GM23338 (cell line): Measurements from ENCODE around the gene HMGXB3. TPM values are rescaled to one million over a fixed set of nuclear protein-coding genes. Genes with fewer than 3 reads are reported as not detected.

Experiments
- ATAC-seq: fragments of 200-7000 bp; cut with Tn5 transposase; 3 replicates; pipeline ENCODE4 v1.9.1; 2020
- DNase-seq: peaks from one replicate; pipeline ENCODE4 v3.0.0-alpha.2; 2015; ENCODE audit warnings: low spot score
- H2AFZ ChIP-seq: fragments of 200-600 bp; sonication (generic); 2 replicates; pipeline ENCODE4 v1.8.0; 2016; ENCODE audit warnings: antibody characterized with exemption, mild to moderate bottlenecking, moderate library complexity
- H3F3A ChIP-seq: fragments of 200-600 bp; sonication (generic); replicated peaks from 2 replicates; pipeline ENCODE4 v1.8.0; 2017; ENCODE audit warnings: antibody characterized with exemption, mixed run types, low read depth
- H3K27ac ChIP-seq: fragments of 200-600 bp; sonication (generic); 2 replicates; pipeline ENCODE4 v1.6.1; 2016; ENCODE audit warnings: low read depth
- H3K27me3 ChIP-seq: fragments of 200-600 bp; sonication (generic); 2 replicates; pipeline ENCODE4 v1.8.0; 2016; ENCODE audit warnings: mild to moderate bottlenecking, mixed run types, moderate library complexity; ENCODE audit not compliant: insufficient read depth
- H3K36me3 ChIP-seq: fragments of 200-600 bp; sonication (generic); 2 replicates; pipeline ENCODE4 v1.8.0; 2016; ENCODE audit warnings: mild to moderate bottlenecking; ENCODE audit not compliant: insufficient read depth
- H3K4me1 ChIP-seq: fragments of 200-600 bp; sonication (generic); 2 replicates; pipeline ENCODE4 v1.8.0; 2016; ENCODE audit warnings: mild to moderate bottlenecking, moderate library complexity; ENCODE audit not compliant: insufficient read depth
- H3K4me2 ChIP-seq: fragments of 200-600 bp; sonication (generic); 2 replicates; pipeline ENCODE4 v1.7.1; 2017; ENCODE audit warnings: mixed run types
- H3K4me3 ChIP-seq: fragments of 200-600 bp; sonication (generic); 2 replicates; pipeline ENCODE4 v1.6.1; 2016; ENCODE audit warnings: mixed run types
- H3K79me2 ChIP-seq: fragments of 200-600 bp; sonication (generic); replicated peaks from 2 replicates; pipeline ENCODE4 v1.8.0; 2017; ENCODE audit warnings: mild to moderate bottlenecking; ENCODE audit not compliant: insufficient read depth
- H3K9me2 ChIP-seq: fragments of 200-600 bp; sonication (generic); 2 replicates; pipeline ENCODE4 v1.8.0; 2017; ENCODE audit not compliant: insufficient read depth
- H4K20me1 ChIP-seq: fragments of 200-600 bp; sonication (generic); replicated peaks from 2 replicates; pipeline ENCODE4 v1.8.0; 2017; ENCODE audit warnings: mild to moderate bottlenecking; ENCODE audit not compliant: insufficient read depth
- H3K27ac Mint-ChIP-seq: 2 replicates; pipeline ENCODE4 v1.8.0; 2020; ENCODE audit warnings: inconsistent platforms, mild to moderate bottlenecking, moderate library complexity, mixed read lengths
- H3K27me3 Mint-ChIP-seq: 3 replicates; pipeline ENCODE4 v1.8.0; 2022; ENCODE audit warnings: low read depth, mild to moderate bottlenecking, moderate library complexity, mixed read lengths, inconsistent platforms; ENCODE audit not compliant: insufficient read depth, poor library complexity
- H3K36me3 Mint-ChIP-seq: 3 replicates; pipeline ENCODE4 v1.8.0; 2021; ENCODE audit warnings: low read depth, mild to moderate bottlenecking, inconsistent platforms, moderate library complexity, mixed read lengths
- H3K4me1 Mint-ChIP-seq: 3 replicates; pipeline ENCODE4 v1.8.0; 2020; ENCODE audit warnings: mild to moderate bottlenecking, inconsistent platforms, mixed read lengths
- H3K4me3 Mint-ChIP-seq: 3 replicates; pipeline ENCODE4 v1.8.0; 2021; ENCODE audit warnings: moderate library complexity, mild to moderate bottlenecking, inconsistent platforms, mixed read lengths
- H3K9me3 Mint-ChIP-seq: 3 replicates; pipeline ENCODE4 v1.8.0; 2020; ENCODE audit warnings: moderate library complexity, mild to moderate bottlenecking, inconsistent platforms, mixed read lengths
- CREB1 ChIP-seq: fragments of 250-450 bp; sonication (Bioruptor Pico); IDR thresholded peaks from 2 replicates; pipeline ENCODE4 v1.5.0; 2020; ENCODE audit warnings: low read depth, mild to moderate bottlenecking, moderate library complexity
- CTCF ChIP-seq, 2 experiments: fragments of 200-600 bp in 1 of 2; sonication (generic) in 1 of 2; conservative IDR thresholded peaks; 2 replicates each; pipeline versions ENCODE4 v1.5.1 to v1.6.1; 2016 to 2017; ENCODE audit warnings: antibody characterized with exemption in 2 of 2, low read depth in 2 of 2, mild to moderate bottlenecking in 2 of 2, moderate library complexity in 1 of 2
- ETS1 ChIP-seq: IDR thresholded peaks from 2 replicates; pipeline ENCODE4 v1.6.1; 2016; ENCODE audit warnings: antibody characterized with exemption
- EZH2 ChIP-seq: fragments of 200-600 bp; sonication (generic); IDR thresholded peaks from one replicate; pipeline ENCODE4 v1.8.0; 2017; ENCODE audit warnings: antibody characterized with exemption, mild to moderate bottlenecking, low read depth; ENCODE audit not compliant: unreplicated experiment
- EZH2phosphoT487 ChIP-seq: fragments of 200-600 bp; sonication (generic); IDR thresholded peaks from one replicate; pipeline ENCODE4 v1.8.1; 2018; ENCODE audit warnings: antibody characterized with exemption; ENCODE audit not compliant: unreplicated experiment
- JUNB ChIP-seq: IDR thresholded peaks from one replicate; pipeline ENCODE4 v1.6.1; 2016; ENCODE audit warnings: antibody characterized with exemption; ENCODE audit not compliant: unreplicated experiment
- NANOG ChIP-seq: IDR thresholded peaks from 2 replicates; pipeline ENCODE4 v1.6.1; 2016; ENCODE audit warnings: antibody characterized with exemption, borderline replicate concordance
- POLR2AphosphoS5 ChIP-seq: IDR thresholded peaks from 2 replicates; pipeline ENCODE4 v1.6.1; 2016; ENCODE audit warnings: antibody characterized with exemption, low read depth
- REST ChIP-seq: IDR thresholded peaks from one replicate; pipeline ENCODE4 v1.6.1; 2018; ENCODE audit warnings: antibody characterized with exemption; ENCODE audit not compliant: unreplicated experiment
- STAT1 ChIP-seq: IDR thresholded peaks from one replicate; pipeline ENCODE4 v1.6.1; 2016; ENCODE audit warnings: antibody characterized with exemption; ENCODE audit not compliant: unreplicated experiment
- ZNF114 ChIP-seq: fragments of 250-450 bp; sonication (Bioruptor Pico); IDR thresholded peaks from 2 replicates; pipeline ENCODE4 v1.5.0; 2020; ENCODE audit warnings: mild to moderate bottlenecking, moderate library complexity
- ZNF331 ChIP-seq: fragments of 250-450 bp; sonication (Bioruptor Pico); IDR thresholded peaks from 2 replicates; pipeline ENCODE4 v1.5.0; 2020; ENCODE audit warnings: low read depth, mild to moderate bottlenecking, moderate library complexity
- ZNF462 ChIP-seq: fragments of 250-450 bp; sonication (Bioruptor Pico); IDR thresholded peaks from 2 replicates; pipeline ENCODE4 v1.5.0; 2020; ENCODE audit warnings: mild to moderate bottlenecking, moderate library complexity
- polyA plus RNA-seq: library from polyadenylated mRNA; unstranded; fragments of >200 nt; fragmentation: Nextera tagmentation; extraction: Ambion mirVana; gene quantifications from 2 replicates; pipeline ENCODE4 v1.2.1, GENCODE V29; 2016
- total RNA-seq: library from RNA; depleted of rRNA; stranded (reverse); fragments of >200 nt; shearing (Covaris generic); gene quantifications from 2 replicates; pipeline ENCODE4 v1.2.3, GENCODE V29; 2014

HMGXB3 gene
- total and polyA plus RNA-seq, 2 experiments from 2014 or later = 9.4 to 37.9 TPM

- H3K27me3 Mint-ChIP-seq = no peaks in the 10 kb centered on the region
- no peak overlapping the region for H3K4me3 Mint-ChIP-seq
- H3K9me3 Mint-ChIP-seq = no peaks in the 10 kb centered on the region
Observed at GRCh38 chr5:150042459-150042858, 41.9 kb downstream of the HMGXB3 start.

More at GRCh38 chr5:150042459-150042858, 41.9 kb downstream of the HMGXB3 start:
- Histone ChIP-seq H3F3A (no peaks in the 10 kb centered on the region), H3K27ac (no peak overlapping the region), H3K9me2 (no peaks in the 10 kb centered on the region), H3K4me3 (no peak overlapping the region), H2AFZ (no peak overlapping the region), H3K4me2 (no peak overlapping the region), H3K79me2 (no peaks in the 10 kb centered on the region), H3K27me3 (no peaks in the 10 kb centered on the region), H3K36me3 (peaks cover 44% of the 10 kb centered on the region), H4K20me1 (peaks cover 11% of the 10 kb centered on the region), H3K4me1 (no peaks in the 10 kb centered on the region)
- H3K36me3 Mint-ChIP-seq = peaks cover 61% of the 10 kb centered on the region
- no peak for DNase-seq
- H3K27ac Mint-ChIP-seq = no peak overlapping the region
- ATAC-seq = no peak
- H3K4me1 Mint-ChIP-seq = peaks cover 4% of the 10 kb centered on the region
- TF ChIP-seq CTCF (conservative IDR thresholded peaks at IDR 0.05; ENCODE audit: low read depth in 2 of 2) = no peak
- TF ChIP-seq ZNF331 (CRISPR knock-in tag) = no peak
- no peak for TF ChIP-seq ETS1
- no peak for TF ChIP-seq CREB1 (CRISPR knock-in tag)
- TF ChIP-seq STAT1 = no peak
- TF ChIP-seq POLR2AphosphoS5 = no peak
- no peak for TF ChIP-seq EZH2phosphoT487
- no peak for TF ChIP-seq EZH2
- no peak for TF ChIP-seq NANOG
- TF ChIP-seq JUNB = no peak
- TF ChIP-seq ZNF462 (CRISPR knock-in tag) = no peak
- TF ChIP-seq REST = no peak
- TF ChIP-seq ZNF114 (CRISPR knock-in tag) = no peak
